Choroid plexus epithelial cell (primary cell): ENCODE results near the gene PRPS2.

Experiments
- DNase-seq: peaks from one replicate; pipeline ENCODE4 v3.0.0-alpha.2; 2010; ENCODE audit warnings: low read depth
- H3K4me3 ChIP-seq: 2 replicates; pipeline ENCODE4 v1.5.1; 2011; ENCODE audit warnings: low read depth, mild to moderate bottlenecking, control low read depth, low read length, moderate library complexity
- CTCF ChIP-seq: conservative IDR thresholded peaks from 2 replicates; pipeline ENCODE4 v1.5.1; 2011; ENCODE audit warnings: low read depth, mild to moderate bottlenecking, control low read depth, inconsistent platforms, low read length, moderate library complexity

The PRPS2 gene

GRCh38 chrX:12866451-12867377 is 75.5 kb downstream of the PRPS2 start, which contains the start of gene TLR7:
TLR7 (plus strand) TSS chrX:12867072; CDS start chrX:12867579, 507 bp downstream.
- no peak within 1 kb of the TSS for H3K4me3 ChIP-seq
- TF ChIP-seq CTCF: no peak
- no peak for DNase-seq

GRCh38 chrX:12867685-12868084 is 76.5 kb downstream of the PRPS2 start:
- no peak for TF ChIP-seq CTCF
- H3K4me3 ChIP-seq: no peak overlapping the region
- no peak for DNase-seq

- DNase-seq: no peak
- no peak overlapping the region for H3K4me3 ChIP-seq
- TF ChIP-seq CTCF: no peak
Observed at GRCh38 chrX:12868747-12869146, 77.5 kb downstream of the PRPS2 start.

- H3K4me3 ChIP-seq: no peak overlapping the region
- DNase-seq: no peak
- TF ChIP-seq CTCF: no peak
Observed at GRCh38 chrX:12871257-12871656, 80.0 kb downstream of the PRPS2 start.

GRCh38 chrX:12872741-12873140 is 81.5 kb downstream of the PRPS2 start:
- no peak for DNase-seq
- TF ChIP-seq CTCF: no peak
- H3K4me3 ChIP-seq: no peak overlapping the region
